Astrocyte (in vitro differentiated cells and primary cell): Measurements from ENCODE around the gene CFAP119. TPM values are rescaled to one million over a fixed set of nuclear protein-coding genes. Genes with fewer than 3 reads are reported as not detected.

Experiments used
- DNase-seq: peaks from one replicate; pipeline ENCODE4 v3.0.0-alpha.2; 2010; ENCODE audit warnings: low read depth
- FAIRE-seq: peaks from 2 replicates; lab custom pipeline; 2011; peaks lifted over from hg19 to GRCh38; lab: Jason Lieb, UNC
- H2AFZ ChIP-seq: 2 replicates; pipeline ENCODE4 v1.6.0; 2012; ENCODE audit warnings: low read depth, low read length, inconsistent platforms
- H3K27ac ChIP-seq: 2 replicates; pipeline ENCODE4 v1.5.1; 2011; ENCODE audit warnings: low read depth, low read length, inconsistent platforms
- H3K27me3 ChIP-seq: 2 replicates; pipeline ENCODE4 v1.6.0; 2011; ENCODE audit warnings: low read length, inconsistent platforms; ENCODE audit not compliant: insufficient read depth
- H3K36me3 ChIP-seq: 2 replicates; pipeline ENCODE4 v1.5.1; 2011; ENCODE audit warnings: low read length, inconsistent platforms; ENCODE audit not compliant: insufficient read depth
- H3K4me1 ChIP-seq: 2 replicates; pipeline ENCODE4 v1.5.1; 2011; ENCODE audit warnings: low read length, inconsistent platforms; ENCODE audit not compliant: insufficient read depth
- H3K4me2 ChIP-seq: 2 replicates; pipeline ENCODE4 v1.6.0; 2012; ENCODE audit warnings: low read length, inconsistent platforms
- H3K4me3 ChIP-seq: 2 replicates; pipeline ENCODE4 v1.5.1; 2011; ENCODE audit warnings: low read depth, mild to moderate bottlenecking, low read length, inconsistent platforms; ENCODE audit not compliant: insufficient read depth
- H3K79me2 ChIP-seq: 2 replicates; pipeline ENCODE4 v1.6.0; 2012; ENCODE audit warnings: mild to moderate bottlenecking, low read length, inconsistent platforms; ENCODE audit not compliant: insufficient read depth
- H3K9ac ChIP-seq: 2 replicates; pipeline ENCODE4 v1.6.0; 2012; ENCODE audit warnings: mild to moderate bottlenecking, low read length, inconsistent platforms
- H3K9me3 ChIP-seq: 2 replicates; pipeline ENCODE4 v1.5.1; 2012; ENCODE audit warnings: low read depth, mild to moderate bottlenecking, low read length, inconsistent platforms; ENCODE audit not compliant: insufficient read depth
- H4K20me1 ChIP-seq: 2 replicates; pipeline ENCODE4 v1.6.0; 2012; ENCODE audit warnings: low read length, inconsistent platforms; ENCODE audit not compliant: insufficient read depth
- H3K27ac Mint-ChIP-seq: one replicate; pipeline ENCODE4 v1.8.0; 2021; ENCODE audit warnings: mild to moderate bottlenecking, mixed read lengths; ENCODE audit not compliant: unreplicated experiment
- H3K27me3 Mint-ChIP-seq: one replicate; pipeline ENCODE4 v1.8.0; 2021; ENCODE audit warnings: low read depth, mixed read lengths; ENCODE audit not compliant: unreplicated experiment
- H3K36me3 Mint-ChIP-seq: one replicate; pipeline ENCODE4 v1.8.0; 2021; ENCODE audit warnings: low read depth, mixed read lengths; ENCODE audit not compliant: unreplicated experiment
- H3K4me1 Mint-ChIP-seq: one replicate; pipeline ENCODE4 v1.8.0; 2021; ENCODE audit warnings: low read depth, mixed read lengths; ENCODE audit not compliant: unreplicated experiment
- H3K4me3 Mint-ChIP-seq: one replicate; pipeline ENCODE4 v1.8.0; 2021; ENCODE audit warnings: mild to moderate bottlenecking, moderate library complexity, mixed read lengths; ENCODE audit not compliant: unreplicated experiment
- H3K9me3 Mint-ChIP-seq: one replicate; pipeline ENCODE4 v1.8.0; 2021; ENCODE audit warnings: mild to moderate bottlenecking, mixed read lengths; ENCODE audit not compliant: unreplicated experiment
- EZH2 ChIP-seq: IDR thresholded peaks from 2 replicates; pipeline ENCODE4 v1.6.1; 2012; ENCODE audit warnings: mild to moderate bottlenecking, low read length, inconsistent platforms; ENCODE audit not compliant: insufficient read depth
- total RNA-seq: library from RNA; stranded (reverse); gene quantifications from 2 replicates; pipeline ENCODE4 v1.2.1, GENCODE V29; 2021
- TF ChIP-seq, protein P1 (sequence below): IDR thresholded peaks from 2 replicates; pipeline ENCODE4 v1.5.1; 2011; ENCODE audit warnings: low read depth, mild to moderate bottlenecking, inconsistent platforms, low read length, moderate library complexity; ENCODE audit not compliant: insufficient read depth

The CFAP119 gene
- total RNA-seq, 1 donor from 2014 or later: 4.0 TPM

DNA sequence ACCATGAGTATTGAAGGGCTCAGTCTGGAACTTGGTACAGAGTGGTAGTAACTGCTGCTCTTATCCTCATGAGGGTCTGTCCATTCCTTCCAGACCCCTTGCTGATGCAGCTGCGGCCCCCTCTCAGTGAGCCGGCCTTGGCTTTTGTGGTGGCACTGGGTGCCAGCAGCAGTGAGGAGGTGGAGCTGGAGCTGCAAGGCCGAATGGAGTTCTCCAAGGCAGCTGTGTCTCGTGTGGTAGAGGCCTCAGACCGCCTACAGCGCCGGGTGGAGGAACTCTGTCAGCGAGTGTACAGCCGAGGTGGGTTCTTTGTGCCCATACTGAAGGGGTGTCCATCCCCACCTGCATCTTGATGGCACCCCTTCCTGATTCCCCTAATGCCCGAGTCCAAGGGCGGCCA lies 2.2 kb upstream of the CFAP119 start:
- TF ChIP-seq, protein P1, sequence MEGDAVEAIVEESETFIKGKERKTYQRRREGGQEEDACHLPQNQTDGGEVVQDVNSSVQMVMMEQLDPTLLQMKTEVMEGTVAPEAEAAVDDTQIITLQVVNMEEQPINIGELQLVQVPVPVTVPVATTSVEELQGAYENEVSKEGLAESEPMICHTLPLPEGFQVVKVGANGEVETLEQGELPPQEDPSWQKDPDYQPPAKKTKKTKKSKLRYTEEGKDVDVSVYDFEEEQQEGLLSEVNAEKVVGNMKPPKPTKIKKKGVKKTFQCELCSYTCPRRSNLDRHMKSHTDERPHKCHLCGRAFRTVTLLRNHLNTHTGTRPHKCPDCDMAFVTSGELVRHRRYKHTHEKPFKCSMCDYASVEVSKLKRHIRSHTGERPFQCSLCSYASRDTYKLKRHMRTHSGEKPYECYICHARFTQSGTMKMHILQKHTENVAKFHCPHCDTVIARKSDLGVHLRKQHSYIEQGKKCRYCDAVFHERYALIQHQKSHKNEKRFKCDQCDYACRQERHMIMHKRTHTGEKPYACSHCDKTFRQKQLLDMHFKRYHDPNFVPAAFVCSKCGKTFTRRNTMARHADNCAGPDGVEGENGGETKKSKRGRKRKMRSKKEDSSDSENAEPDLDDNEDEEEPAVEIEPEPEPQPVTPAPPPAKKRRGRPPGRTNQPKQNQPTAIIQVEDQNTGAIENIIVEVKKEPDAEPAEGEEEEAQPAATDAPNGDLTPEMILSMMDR: no peak
- TF ChIP-seq EZH2: no peak
- Histone ChIP-seq H3K4me2 (peak overlapping the region; percentile 90), H3K27ac (no peak overlapping the region), H2AFZ (no peak overlapping the region), H3K27me3 (no peaks in the 10 kb centered on the region), H3K4me1 (peaks cover 12% of the 10 kb centered on the region), H3K9ac (peak overlapping the region; percentile 93), H3K79me2 (peaks cover 43% of the 10 kb centered on the region), H3K9me3 (no peaks in the 10 kb centered on the region), H3K4me3 (no peak overlapping the region), H4K20me1 (peaks cover 58% of the 10 kb centered on the region), H3K36me3 (peaks cover 54% of the 10 kb centered on the region)
- no peak overlapping the region for H3K27ac Mint-ChIP-seq
- peak overlapping the region; percentile 96 for H3K4me3 Mint-ChIP-seq
- H3K27me3 Mint-ChIP-seq: no peaks in the 10 kb centered on the region
- H3K4me1 Mint-ChIP-seq: peaks cover 10% of the 10 kb centered on the region
- H3K36me3 Mint-ChIP-seq: peaks cover 11% of the 10 kb centered on the region
- no peaks in the 10 kb centered on the region for H3K9me3 Mint-ChIP-seq
- DNase-seq (no peak), FAIRE-seq (no peak)

GRCh38 chr16:30762991-30763725 lies 1.3 kb upstream of the CFAP119 start:
- peaks cover 45% of the 10 kb centered on the region for H3K36me3 ChIP-seq
- H3K27me3 Mint-ChIP-seq: no peaks in the 10 kb centered on the region
- H3K4me3 ChIP-seq: peak overlapping the region; percentile 88
- peak overlapping the region; percentile 93 for H3K9ac ChIP-seq
- H3K9me3 Mint-ChIP-seq: no peaks in the 10 kb centered on the region
- no peak overlapping the region for H2AFZ ChIP-seq
- H3K27ac Mint-ChIP-seq: peak overlapping the region; percentile 91
- peaks cover 49% of the 10 kb centered on the region for H4K20me1 ChIP-seq
- peak overlapping the region; percentile 96 for H3K4me3 Mint-ChIP-seq
- peaks cover 9% of the 10 kb centered on the region for H3K36me3 Mint-ChIP-seq
- peaks cover 39% of the 10 kb centered on the region for H3K79me2 ChIP-seq
- H3K27ac ChIP-seq: peak overlapping the region; percentile 85
- no peaks in the 10 kb centered on the region for H3K27me3 ChIP-seq
- H3K4me1 Mint-ChIP-seq: peaks cover 10% of the 10 kb centered on the region
- DNase-seq: no peak
- no peaks in the 10 kb centered on the region for H3K9me3 ChIP-seq
- TF ChIP-seq, protein P1: no peak
- no peak for TF ChIP-seq EZH2
- H3K4me2 ChIP-seq: peak overlapping the region; percentile 90
- FAIRE-seq: no peak
- H3K4me1 ChIP-seq: peaks cover 12% of the 10 kb centered on the region

DNA sequence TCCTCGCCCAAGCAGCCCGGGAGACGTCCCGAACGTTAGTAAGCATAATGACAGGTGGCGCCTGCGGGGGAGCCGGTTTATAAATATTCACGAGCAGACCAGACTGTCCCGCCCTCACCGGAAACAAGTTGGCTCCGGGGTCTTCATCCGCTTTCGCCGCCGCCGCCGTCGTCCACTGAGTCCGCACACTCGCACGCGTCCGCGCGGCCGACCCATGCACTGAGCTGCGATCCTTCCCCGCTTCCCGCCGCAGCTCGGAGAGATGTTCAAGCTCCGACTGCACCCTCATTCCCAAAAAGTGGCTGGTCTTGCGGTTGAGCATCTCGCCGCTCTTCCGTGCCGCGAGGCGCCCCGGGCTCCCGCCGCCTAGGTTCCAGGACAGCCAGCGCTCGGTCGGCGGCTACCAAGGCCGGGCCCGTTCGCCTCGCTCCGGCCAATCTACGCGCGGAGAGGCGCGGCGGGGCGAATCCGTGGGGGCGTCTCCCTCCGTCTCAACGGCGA lies 385 bp downstream of the CFAP119 start:
- Histone ChIP-seq H3K4me1 (peaks cover 12% of the 10 kb centered on the region), H3K27ac (peak overlapping the region; percentile 85)

More for the DNA sequence above, 385 bp downstream of the CFAP119 start:
- Histone ChIP-seq H3K27me3 (no peaks in the 10 kb centered on the region), H2AFZ (peak overlapping the region; percentile 79), H3K4me2 (peak overlapping the region; percentile 90), H3K9ac (peak overlapping the region; percentile 93), H4K20me1 (peaks cover 34% of the 10 kb centered on the region), H3K4me3 (peak overlapping the region; percentile 88), H3K36me3 (peaks cover 31% of the 10 kb centered on the region), H3K9me3 (no peaks in the 10 kb centered on the region), H3K79me2 (peaks cover 39% of the 10 kb centered on the region)
- peak overlapping the region; percentile 96 for H3K4me3 Mint-ChIP-seq
- H3K27me3 Mint-ChIP-seq: no peaks in the 10 kb centered on the region
- FAIRE-seq (no peak), DNase-seq (peak; percentile 18)
- no peaks in the 10 kb centered on the region for H3K9me3 Mint-ChIP-seq
- peaks cover 10% of the 10 kb centered on the region for H3K4me1 Mint-ChIP-seq
- H3K27ac Mint-ChIP-seq: peak overlapping the region; percentile 93
- peaks cover 4% of the 10 kb centered on the region for H3K36me3 Mint-ChIP-seq
- no peak for TF ChIP-seq EZH2
- TF ChIP-seq, protein P1: no peak
